Central memory CD8-positive, alpha-beta T cell (primary cell): ENCODE results near the gene PMIS2.

ENCODE experiments used
- ATAC-seq: fragments of 150-1000 bp; cut with Tn5 transposase; replicated peaks from 2 replicates; pipeline ENCODE4 v1.10.0; 2022; ENCODE audit warnings: mild to moderate bottlenecking, moderate FRiP score, moderate number of reproducible peaks; ENCODE audit not compliant: poor library complexity, severe bottlenecking; ENCODE audit errors: extremely low read depth
- DNase-seq, 2 donors: peaks; one replicate each; pipeline ENCODE4 v3.0.0; 2021; ENCODE audit warnings: low spot score in 2 of 2
- H3K27ac Mint-ChIP-seq: one replicate; pipeline ENCODE4 v1.8.0; 2022; ENCODE audit warnings: low read depth, mild to moderate bottlenecking, moderate library complexity, mixed read lengths
- H3K27me3 Mint-ChIP-seq: one replicate; pipeline ENCODE4 v1.8.0; 2022; ENCODE audit warnings: mixed read lengths
- H3K36me3 Mint-ChIP-seq: one replicate; pipeline ENCODE4 v1.8.0; 2022; ENCODE audit warnings: mild to moderate bottlenecking, moderate library complexity, mixed read lengths; ENCODE audit not compliant: insufficient read depth
- H3K4me1 Mint-ChIP-seq: one replicate; pipeline ENCODE4 v1.8.0; 2022; ENCODE audit warnings: mixed read lengths
- H3K4me3 Mint-ChIP-seq: one replicate; pipeline ENCODE4 v1.8.0; 2022; ENCODE audit warnings: mild to moderate bottlenecking, moderate library complexity, mixed read lengths
- H3K9me3 Mint-ChIP-seq: one replicate; pipeline ENCODE4 v1.8.0; 2022; ENCODE audit warnings: mixed read lengths

The PMIS2 gene

GRCh38 chr19:35628565-35629331, 42.8 kb downstream of the PMIS2 start, which contains the start of gene RBM42:
Gene RBM42, plus strand, starts transcription at chr19:35629036. Its CDS starts 118 bp downstream, at chr19:35629154.
- Mint-ChIP-seq H3K27me3 (no peaks in the 10 kb centered on the region), H3K27ac (peak within 1 kb of the TSS; percentile 94), H3K4me3 (peak within 1 kb of the TSS; percentile 88), H3K9me3 (no peaks in the 10 kb centered on the region), H3K36me3 (peaks cover 28% of the 10 kb centered on the region), H3K4me1 (peaks cover 40% of the 10 kb centered on the region)
- ATAC-seq: peak; percentile 100
- peak; percentile 96 to 99 for DNase-seq

GRCh38 chr19:35629332-35629633, 43.3 kb downstream of the PMIS2 start:
- ATAC-seq (no peak), DNase-seq (no peak)
- Mint-ChIP-seq H3K9me3 (no peaks in the 10 kb centered on the region), H3K27ac (peak overlapping the region; percentile 94), H3K4me1 (peaks cover 40% of the 10 kb centered on the region), H3K4me3 (peak overlapping the region; percentile 88), H3K36me3 (peaks cover 33% of the 10 kb centered on the region), H3K27me3 (no peaks in the 10 kb centered on the region)

- Mint-ChIP-seq H3K27ac (no peak overlapping the region), H3K27me3 (no peaks in the 10 kb centered on the region), H3K4me1 (peaks cover 29% of the 10 kb centered on the region), H3K36me3 (peaks cover 44% of the 10 kb centered on the region), H3K9me3 (no peaks in the 10 kb centered on the region), H3K4me3 (no peak overlapping the region)
- DNase-seq: no peak
- no peak for ATAC-seq
Measured at GRCh38 chr19:35633727-35634440, 47.9 kb downstream of the PMIS2 start.

GRCh38 chr19:35636651-35637050, 50.7 kb downstream of the PMIS2 start:
- no peak overlapping the region for H3K27ac Mint-ChIP-seq
- no peak overlapping the region for H3K4me3 Mint-ChIP-seq
- ATAC-seq (no peak), DNase-seq (no peak)
- peaks cover 36% of the 10 kb centered on the region for H3K36me3 Mint-ChIP-seq
- H3K27me3 Mint-ChIP-seq: no peaks in the 10 kb centered on the region
- no peaks in the 10 kb centered on the region for H3K9me3 Mint-ChIP-seq
- H3K4me1 Mint-ChIP-seq: peaks cover 16% of the 10 kb centered on the region
